H1 (cell line): ENCODE data around the gene GTF2E1. TPM values are rescaled to one million over a fixed set of nuclear protein-coding genes. Genes with fewer than 3 reads are reported as not detected.

ENCODE experiments used
- CTCF ChIA-PET: fragments of 300-600 bp; sonication (Branson Sonifier 250); formaldehyde crosslinking; loops from one replicate; lab custom pipeline; 2021; ENCODE audit not compliant: partially characterized antibody; lab: Charles Lee
- POLR2A ChIA-PET: fragments of 300-600 bp; sonication (Branson Sonifier 250); formaldehyde crosslinking; loops from one replicate; lab custom pipeline; 2021; ENCODE audit warnings: inconsistent platforms; ENCODE audit not compliant: partially characterized antibody; lab: Charles Lee
- DNase-seq, 2 experiments: peaks; one replicate each; pipeline versions ENCODE4 v3.0.0 to v3.0.0-alpha.2; 2010 to 2022; ENCODE audit warnings: low spot score in 2 of 2, low read depth in 1 of 2, mixed read lengths in 1 of 2
- FAIRE-seq: peaks from 2 replicates; lab custom pipeline; 2011; peaks lifted over from hg19 to GRCh38; lab: Jason Lieb, UNC
- H2AFZ ChIP-seq: 2 replicates; pipeline ENCODE4 v1.8.1; 2012; ENCODE audit warnings: low read length, inconsistent platforms
- H2AK5ac ChIP-seq: 2 replicates; pipeline ENCODE4 v1.6.1; 2013; ENCODE audit warnings: low read depth, low read length
- H2BK120ac ChIP-seq: replicated peaks from 2 replicates; pipeline ENCODE3; 2013; ENCODE audit warnings: low read depth, low read length, inconsistent platforms
- H2BK12ac ChIP-seq: 2 replicates; pipeline ENCODE4 v1.6.1; 2013; ENCODE audit warnings: low read depth, low read length
- H2BK15ac ChIP-seq: 2 replicates; pipeline ENCODE4 v1.6.1; 2013; ENCODE audit warnings: low read length
- H2BK20ac ChIP-seq: 2 replicates; pipeline ENCODE4 v1.6.1; 2013; ENCODE audit warnings: low read length
- H2BK5ac ChIP-seq: 2 replicates; pipeline ENCODE4 v1.6.1; 2013; ENCODE audit warnings: low read depth, low read length
- H3K14ac ChIP-seq: 2 replicates; pipeline ENCODE4 v1.6.1; 2013; ENCODE audit warnings: inconsistent platforms; ENCODE audit not compliant: insufficient read length
- H3K18ac ChIP-seq: 2 replicates; pipeline ENCODE4 v1.6.1; 2013; ENCODE audit warnings: low read length; ENCODE audit errors: extremely low read depth
- H3K23ac ChIP-seq: 2 replicates; pipeline ENCODE4 v1.6.1; 2013; ENCODE audit warnings: inconsistent platforms; ENCODE audit not compliant: insufficient read length
- H3K23me2 ChIP-seq: 2 replicates; pipeline ENCODE4 v1.6.1; 2013; ENCODE audit warnings: low read depth, low read length
- H3K27ac ChIP-seq: 2 replicates; pipeline ENCODE4 v1.6.1; 2011; ENCODE audit warnings: low read depth, low read length, inconsistent platforms
- H3K27me3 ChIP-seq, 4 experiments: replicated peaks in 1 of 4; 1 replicate in 1 of 4; 2 replicates in 3 of 4; pipeline versions ENCODE4 v1.6.1 to v1.8.1; 2011 to 2013; ENCODE audit warnings: low read length in 3 of 4, mild to moderate bottlenecking in 3 of 4, inconsistent platforms in 2 of 4, mixed read lengths in 2 of 4, moderate library complexity in 1 of 4; ENCODE audit not compliant: control insufficient read depth in 3 of 4, insufficient read depth in 3 of 4; ENCODE audit errors: extremely low read depth in 1 of 4
- H3K36me3 ChIP-seq, 4 experiments: 2 replicates each; pipeline versions ENCODE4 v1.6.1 to v1.8.1; 2011 to 2013; ENCODE audit warnings: mild to moderate bottlenecking in 4 of 4, low read length in 3 of 4, moderate library complexity in 2 of 4, control low read depth in 1 of 4, inconsistent platforms in 1 of 4; ENCODE audit not compliant: insufficient read depth in 4 of 4, control insufficient read depth in 2 of 4
- H3K4ac ChIP-seq: replicated peaks from 2 replicates; pipeline ENCODE3; 2013; ENCODE audit warnings: low read length, low read depth, mixed read lengths, inconsistent platforms; ENCODE audit not compliant: insufficient read length
- H3K4me1 ChIP-seq, 4 experiments: replicated peaks in 1 of 4; 1 replicate in 1 of 4; 2 replicates in 3 of 4; pipeline versions ENCODE4 v1.6.1 to v1.8.1; 2011 to 2013; ENCODE audit warnings: low read length in 3 of 4, inconsistent platforms in 2 of 4, mixed read lengths in 1 of 4; ENCODE audit not compliant: insufficient read depth in 4 of 4, control insufficient read depth in 3 of 4
- H3K4me2 ChIP-seq, 2 experiments: 2 replicates each; pipeline versions ENCODE4 v1.6.1 to v1.8.1; 2011 to 2013; ENCODE audit warnings: low read depth in 2 of 2, low read length in 2 of 2, control low read depth in 1 of 2, inconsistent platforms in 1 of 2, mild to moderate bottlenecking in 1 of 2; ENCODE audit not compliant: insufficient read depth in 1 of 2
- H3K4me3 ChIP-seq, 4 experiments: fragments of 200-600, 300-600 bp in 1 of 4; sonication (generic), shearing (Covaris generic), sonication (Bioruptor Twin) in 1 of 4; 2 replicates each; pipeline versions ENCODE4 v1.5.1 to v1.8.1; 2011 to 2016; ENCODE audit warnings: low read length in 4 of 4, low read depth in 3 of 4, control low read depth in 2 of 4, inconsistent platforms in 2 of 4, mild to moderate bottlenecking in 2 of 4, mixed read lengths in 1 of 4, moderate library complexity in 1 of 4; ENCODE audit not compliant: insufficient read depth in 2 of 4; ENCODE audit errors: extremely low read depth in 1 of 4
- H3K56ac ChIP-seq: replicated peaks from 2 replicates; pipeline ENCODE3; 2013; ENCODE audit warnings: low read depth, mild to moderate bottlenecking, mixed read lengths, low read length, inconsistent platforms; ENCODE audit not compliant: insufficient read length
- H3K79me1 ChIP-seq: 2 replicates; pipeline ENCODE4 v1.6.1; 2013; ENCODE audit warnings: low read depth, low read length, control low read depth
- H3K79me2 ChIP-seq, 2 experiments: 2 replicates each; pipeline versions ENCODE4 v1.6.1 to v1.8.1; 2012 to 2013; ENCODE audit warnings: low read length in 2 of 2, mild to moderate bottlenecking in 2 of 2, inconsistent platforms in 1 of 2; ENCODE audit not compliant: insufficient read depth in 2 of 2, control insufficient read depth in 1 of 2
- H3K9ac ChIP-seq, 4 experiments: replicated peaks in 1 of 4; 1 replicate in 1 of 4; 2 replicates in 3 of 4; pipeline versions ENCODE4 v1.6.1 to v1.8.1; 2011 to 2013; ENCODE audit warnings: low read depth in 3 of 4, low read length in 3 of 4, control low read depth in 2 of 4, mild to moderate bottlenecking in 2 of 4, moderate library complexity in 2 of 4, inconsistent platforms in 1 of 4; ENCODE audit errors: extremely low read depth in 1 of 4
- H3K9me3 ChIP-seq, 2 experiments: 2 replicates each; pipeline versions ENCODE4 v1.6.1 to v1.8.1; 2012 to 2013; ENCODE audit warnings: mild to moderate bottlenecking in 2 of 2, moderate library complexity in 2 of 2, control low read depth in 1 of 2, inconsistent platforms in 1 of 2, low read depth in 1 of 2, low read length in 1 of 2, mixed read lengths in 1 of 2; ENCODE audit not compliant: insufficient read depth in 2 of 2
- H4K20me1 ChIP-seq, 2 experiments: replicated peaks in 1 of 2; 2 replicates each; pipeline versions ENCODE3 to v1.8.1; 2011 to 2013; ENCODE audit warnings: inconsistent platforms in 2 of 2, low read length in 2 of 2, mild to moderate bottlenecking in 1 of 2; ENCODE audit not compliant: insufficient read depth in 2 of 2, control insufficient read depth in 1 of 2
- H4K5ac ChIP-seq: 2 replicates; pipeline ENCODE4 v1.6.1; 2013; ENCODE audit warnings: low read length, low read depth, mixed read lengths, inconsistent platforms; ENCODE audit not compliant: insufficient read length
- H4K8ac ChIP-seq: 2 replicates; pipeline ENCODE4 v1.8.0; 2013; ENCODE audit warnings: mild to moderate bottlenecking, moderate library complexity, low read length, inconsistent platforms; ENCODE audit not compliant: insufficient read depth; ENCODE audit errors: extremely low read depth
- H4K91ac ChIP-seq: replicated peaks from 2 replicates; pipeline ENCODE3; 2013; ENCODE audit warnings: low read length, mixed read lengths, inconsistent platforms; ENCODE audit not compliant: insufficient read length
- ASH2L ChIP-seq: fragments of 200-600, 300-600 bp; sonication (generic); IDR thresholded peaks from one replicate; pipeline ENCODE4 v1.7.1; 2017; ENCODE audit warnings: low read length
- ATF2 ChIP-seq: IDR thresholded peaks from 2 replicates; pipeline ENCODE4 v1.6.1; 2012; ENCODE audit warnings: low read length, inconsistent platforms
- CBX5 ChIP-seq: fragments of 300-800, 300-1000 bp; sonication (generic); IDR thresholded peaks from 2 replicates; pipeline ENCODE4 v1.7.1; 2016; ENCODE audit warnings: antibody characterized with exemption, low read length, low read depth
- CEBPB ChIP-seq: IDR thresholded peaks from 2 replicates; pipeline ENCODE4 v1.6.1; 2012; ENCODE audit warnings: low read depth, low read length
- CHD2 ChIP-seq: IDR thresholded peaks from 2 replicates; pipeline ENCODE4 v1.6.1; 2012; ENCODE audit warnings: low read length, improper control_type of control experiment
- CREB1 ChIP-seq: IDR thresholded peaks from 2 replicates; pipeline ENCODE4 v1.6.1; 2012; ENCODE audit warnings: inconsistent platforms
- EZH2 ChIP-seq: fragments of 200-600 bp; sonication (generic); IDR thresholded peaks from 2 replicates; pipeline ENCODE4 v1.7.1; 2012; ENCODE audit warnings: low read depth, mild to moderate bottlenecking, moderate library complexity, low read length, inconsistent platforms; ENCODE audit not compliant: severe bottlenecking
- MAX ChIP-seq: IDR thresholded peaks from 2 replicates; pipeline ENCODE4 v1.6.1; 2012; ENCODE audit warnings: inconsistent platforms
- PHF8 ChIP-seq: fragments of 200-600 bp; sonication (generic); conservative IDR thresholded peaks from 2 replicates; pipeline ENCODE4 v1.7.1; 2012; ENCODE audit warnings: low read depth, mild to moderate bottlenecking, inconsistent platforms, low read length, moderate library complexity
- RFX5 ChIP-seq: IDR thresholded peaks from 2 replicates; pipeline ENCODE4 v1.6.1; 2011; ENCODE audit warnings: low read depth, low read length, improper control_type of control experiment, borderline replicate concordance
- SP1 ChIP-seq: IDR thresholded peaks from 2 replicates; pipeline ENCODE4 v1.6.1; 2011; ENCODE audit warnings: low read depth, low read length
- TBP ChIP-seq: IDR thresholded peaks from 2 replicates; pipeline ENCODE4 v1.6.1; 2011; ENCODE audit warnings: low read depth, low read length, improper control_type of control experiment
- YY1 ChIP-seq: IDR thresholded peaks from 2 replicates; pipeline ENCODE4 v1.6.1; 2011; ENCODE audit warnings: low read depth, mild to moderate bottlenecking, low read length
- WGBS, 2 experiments: shearing (Covaris generic) in 1 of 2; methylation state at CpG; one replicate each; pipeline versions ENCODE4 v1.1.6 to v1.1.7; 2013 to 2015; ENCODE audit warnings: low lambda C conversion rate in 2 of 2, mixed read lengths in 2 of 2, inconsistent platforms in 1 of 2, low coverage in 1 of 2, missing lambda C conversion rate in 1 of 2; ENCODE audit not compliant: insufficient replicate concordance in 2 of 2, insufficient coverage in 1 of 2, insufficient read length in 1 of 2; ENCODE audit errors: extremely low coverage in 1 of 2, missing lambda C conversion rate in 1 of 2; 5-methylcytosine and 5-hydroxymethylcytosine counted together
- polyA plus RNA-seq, 7 experiments: library from polyadenylated mRNA; depleted of rRNA in 3 of 7; stranded (reverse) in 5 of 7; unstranded in 2 of 7; fragments of >200 nt in 5 of 7; fragments of 200-250 nt in 2 of 7; gene quantifications; 1 replicate in 5 of 7; 2 replicates in 1 of 7; 4 replicates in 1 of 7; pipeline versions ENCODE4 v1.2.1 to v1.2.3, GENCODE V29; 2011 to 2013; ENCODE audit warnings: missing spikeins in 2 of 7, mixed read lengths in 2 of 7
- total RNA-seq: library from RNA; stranded (reverse); fragmentation: NEBNext Ultra II Directional; extraction: Animal tissue kit (Norgen Biotek cat#: 25700); gene quantifications from 2 replicates; pipeline ENCODE4 v1.2.1, GENCODE V29; 2021

Gene GTF2E1
- total and polyA plus RNA-seq, 2 of the 8 experiments (the other 6 are each of a cell fraction or from before 2014, with no cell fraction given) = 37.4 to 73.3 TPM

DNA sequence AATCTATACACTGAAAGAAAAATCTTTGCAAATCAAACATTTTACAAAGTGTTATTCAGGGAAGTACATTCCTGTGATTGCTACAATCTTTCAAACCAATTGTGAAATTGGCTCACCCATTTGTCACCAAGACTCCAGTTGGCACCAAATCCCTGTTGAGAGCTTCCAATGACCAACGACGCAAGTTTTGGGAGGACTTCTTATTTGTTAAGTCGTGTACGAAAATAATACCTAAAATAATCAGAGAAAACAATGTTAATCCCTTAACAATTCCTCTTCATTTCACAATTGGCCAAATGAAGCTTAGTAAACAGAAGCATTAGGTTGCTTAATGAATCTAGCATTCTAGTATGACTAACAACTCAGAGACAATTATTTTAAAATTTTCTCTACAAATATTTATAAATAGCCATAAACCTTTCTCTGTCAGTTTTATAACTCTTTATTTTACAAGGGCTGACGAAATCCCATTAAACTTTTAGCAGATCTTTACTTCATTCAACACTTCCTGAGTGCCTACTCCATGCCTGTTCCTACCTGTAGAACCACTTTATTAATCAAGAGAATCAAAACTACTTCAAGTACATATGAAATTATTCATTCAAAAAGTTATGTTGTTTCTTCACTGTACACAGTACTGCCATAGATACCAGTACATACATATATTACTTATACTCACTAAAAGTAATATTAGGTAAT is 36.5 kb upstream of the GTF2E1 start:
- Histone ChIP-seq H3K23me2 (no peaks in the 10 kb centered on the region), H3K4me3 (no peak overlapping the region), H3K18ac (no peak overlapping the region), H3K27me3 (no peaks in the 10 kb centered on the region), H3K4me2 (no peak overlapping the region), H2AK5ac (no peak overlapping the region), H3K27ac (no peak overlapping the region), H3K79me1 (no peaks in the 10 kb centered on the region), H3K36me3 (no peaks in the 10 kb centered on the region; a peak in 1 of 8 replicates), H2BK120ac (no peak overlapping the region), H4K20me1 (no peaks in the 10 kb centered on the region), H4K8ac (no peak overlapping the region), H3K23ac (no peak overlapping the region), H3K9me3 (no peaks in the 10 kb centered on the region), H4K5ac (no peak overlapping the region), H3K4ac (no peak overlapping the region), H3K79me2 (no peaks in the 10 kb centered on the region), H3K9ac (no peak overlapping the region), H2BK12ac (no peak overlapping the region), H2BK20ac (no peak overlapping the region), H2AFZ (no peak overlapping the region), H4K91ac (no peak overlapping the region), H2BK5ac (no peak overlapping the region), H3K56ac (no peak overlapping the region), H3K4me1 (no peaks in the 10 kb centered on the region), H3K14ac (no peak overlapping the region), H2BK15ac (no peak overlapping the region)
- ChIA-PET POLR2A (interaction anchor here (0.9 kb wide), 1 partner anchor 23 kb away, joined by 3 read pairs; no protein-coding TSS in a partner anchor), CTCF (no interaction called here)
- WGBS, 2 experiments = 89% methylated on average over 5 of the region's 5 CpGs; no CpG with 5 or more reads in 1 of the 2 experiments
- peak; percentile 57 for FAIRE-seq
- no peak for DNase-seq
- TF ChIP-seq RFX5 (no peak), EZH2 (no peak), CREB1 (no peak), ATF2 (no peak), MAX (no peak), CHD2 (no peak), TBP (no peak), YY1 (no peak), CEBPB (no peak), PHF8 (no peak), SP1 (no peak), CBX5 (no peak), ASH2L (no peak)
